Neural cell (in vitro differentiated cells): Measurements from ENCODE around the gene UBE2N.
A peak's percentile ranks its signal among the peaks of the same experiment; 100 is the strongest.
"Not testable (repeated sequence)": the region's sequence is repeated elsewhere in the genome, so short reads cannot be mapped to it uniquely, and the experiment has no call there.

Experiments used
- CTCF ChIP-seq: fragments of 450-650 bp; IDR thresholded peaks from 2 replicates; pipeline ENCODE4 v1.5.1; 2014; ENCODE audit warnings: antibody characterized with exemption, mild to moderate bottlenecking, moderate library complexity; ENCODE audit not compliant: poor library complexity, severe bottlenecking
- EP300 ChIP-seq: fragments of 450-650 bp; conservative IDR thresholded peaks from 2 replicates; pipeline ENCODE4 v1.6.1; 2014; ENCODE audit warnings: antibody characterized with exemption, mild to moderate bottlenecking, moderate library complexity; ENCODE audit not compliant: poor library complexity, severe bottlenecking
- EZH2 ChIP-seq: fragments of 200-600, 300-800 bp; shearing (Covaris generic), sonication (generic); IDR thresholded peaks from 2 replicates; pipeline ENCODE4 v1.6.1; 2014; ENCODE audit warnings: antibody characterized with exemption, low read length, borderline replicate concordance, mild to moderate bottlenecking; ENCODE audit not compliant: insufficient read depth, poor library complexity, severe bottlenecking
- POLR2AphosphoS5 ChIP-seq: IDR thresholded peaks from 2 replicates; pipeline ENCODE4 v1.6.1; 2012
- RAD21 ChIP-seq: fragments of 450-650 bp; conservative IDR thresholded peaks from 2 replicates; pipeline ENCODE4 v1.6.1; 2014; ENCODE audit warnings: antibody characterized with exemption, mild to moderate bottlenecking, moderate library complexity
- REST ChIP-seq: IDR thresholded peaks from 2 replicates; pipeline ENCODE4 v1.6.1; 2012; ENCODE audit warnings: borderline replicate concordance
- SMC3 ChIP-seq: fragments of 450-650 bp; conservative IDR thresholded peaks from 2 replicates; pipeline ENCODE4 v1.6.1; 2014; ENCODE audit warnings: antibody characterized with exemption, mild to moderate bottlenecking, moderate library complexity; ENCODE audit not compliant: poor library complexity

DNA sequence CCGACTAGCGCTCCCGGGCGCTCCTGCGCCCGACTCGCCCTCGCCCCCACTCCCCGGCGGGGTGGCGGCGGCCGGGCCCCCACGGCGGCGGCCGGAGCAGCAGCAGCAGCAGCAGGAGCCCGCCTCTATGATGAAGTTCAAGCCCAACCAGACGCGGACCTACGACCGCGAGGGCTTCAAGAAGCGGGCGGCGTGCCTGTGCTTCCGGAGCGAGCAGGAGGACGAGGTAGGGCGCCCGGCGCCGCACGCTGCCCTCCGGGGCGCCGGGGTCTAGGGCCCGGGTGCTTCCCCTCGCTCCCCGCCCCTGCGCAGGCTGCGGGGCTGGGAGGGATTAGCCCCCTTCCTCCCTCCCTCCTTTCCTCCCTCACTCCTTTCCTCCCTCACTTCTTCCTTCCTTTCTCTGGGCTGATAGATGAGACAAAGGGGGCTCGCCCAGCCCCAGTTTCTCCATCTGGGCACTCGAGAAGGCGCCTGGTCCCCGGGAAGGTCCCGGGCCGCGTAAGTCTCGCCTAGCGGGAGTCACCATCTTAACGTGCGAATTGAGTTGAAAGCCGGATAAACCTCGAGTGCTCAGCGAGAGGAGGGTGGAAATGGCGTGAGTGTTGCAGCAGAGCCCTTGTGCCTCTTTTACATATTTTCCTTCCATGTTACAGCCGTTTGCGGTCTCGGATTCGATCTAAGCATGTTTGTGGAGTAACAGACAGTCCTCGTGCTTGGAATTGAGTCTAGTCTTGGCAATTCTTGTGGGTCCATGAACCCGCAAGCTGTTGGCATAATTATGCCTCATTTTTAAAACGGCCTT, 63.4 kb downstream of the UBE2N start:
- TF ChIP-seq REST (peak; percentile 33), POLR2AphosphoS5 (peak; percentile 22), SMC3 (peak; percentile 14)
- not testable (repeated sequence) for TF ChIP-seq CTCF, RAD21, EZH2, EP300
